Stimulated activated CD4-positive, alpha-beta T cell treated with anti-CD3 and anti-CD28 coated beads, Interleukin-1b, Interleukin-23, amount 100 ng/mL, for 48 hours (primary cell): Measurements from ENCODE around the gene IGFBP6.
A peak's percentile ranks its signal among the peaks of the same experiment; 100 is the strongest.
"Not testable (repeated sequence)": the region's sequence is repeated elsewhere in the genome, so short reads cannot be mapped to it uniquely, and the experiment has no call there.

Experiments used
- DNase-seq: peaks from one replicate; pipeline ENCODE4 v3.0.0-alpha.2; 2020

IGFBP6 gene

DNA sequence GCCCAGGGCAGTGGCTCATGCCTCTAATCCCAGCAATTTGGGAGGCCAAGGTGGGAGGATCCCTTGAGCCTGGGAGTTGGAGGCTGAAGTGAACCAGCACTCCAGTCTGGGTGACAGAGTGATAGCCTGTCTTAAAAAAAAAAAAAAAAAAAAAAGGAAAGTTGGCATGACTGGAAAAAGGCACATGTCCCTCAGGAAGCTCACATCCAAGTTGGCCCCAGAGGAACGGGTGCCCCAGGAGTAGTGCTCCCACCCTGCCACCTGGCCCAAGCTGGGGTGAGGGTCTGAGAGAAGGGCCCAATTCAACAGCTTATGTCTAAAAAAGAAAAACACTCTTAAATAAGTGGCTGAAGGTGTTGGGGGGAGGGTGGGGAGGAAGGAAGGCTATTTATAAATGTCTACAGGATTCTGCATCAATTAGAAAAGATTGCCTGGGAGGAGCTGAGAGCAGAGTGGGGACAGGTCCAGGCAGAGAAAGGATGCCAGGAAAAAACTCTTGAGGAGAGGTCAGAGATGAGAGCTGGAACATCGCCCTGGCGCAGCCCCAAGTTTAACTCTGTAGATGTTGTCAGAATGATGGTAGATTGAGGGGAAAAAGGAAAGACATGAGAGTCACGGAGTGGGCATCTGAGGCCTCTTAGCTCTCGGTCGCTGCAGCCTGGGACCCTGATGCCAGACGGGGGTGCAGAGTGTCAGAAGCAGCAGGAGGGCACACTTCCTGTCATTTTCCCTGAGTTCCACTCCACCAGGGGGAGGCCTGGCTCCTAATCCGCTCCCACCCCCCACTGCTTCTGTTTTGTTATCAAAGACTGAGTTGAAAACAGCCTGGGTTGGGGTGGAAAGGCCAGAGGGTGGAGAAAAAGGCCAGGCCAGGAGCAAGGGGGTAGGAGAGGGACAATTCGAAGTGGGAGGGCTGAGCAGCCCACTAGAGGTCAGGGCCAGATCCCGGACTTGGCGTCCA lies 25.6 kb upstream of the IGFBP6 start:
- DNase-seq = no peak

DNA sequence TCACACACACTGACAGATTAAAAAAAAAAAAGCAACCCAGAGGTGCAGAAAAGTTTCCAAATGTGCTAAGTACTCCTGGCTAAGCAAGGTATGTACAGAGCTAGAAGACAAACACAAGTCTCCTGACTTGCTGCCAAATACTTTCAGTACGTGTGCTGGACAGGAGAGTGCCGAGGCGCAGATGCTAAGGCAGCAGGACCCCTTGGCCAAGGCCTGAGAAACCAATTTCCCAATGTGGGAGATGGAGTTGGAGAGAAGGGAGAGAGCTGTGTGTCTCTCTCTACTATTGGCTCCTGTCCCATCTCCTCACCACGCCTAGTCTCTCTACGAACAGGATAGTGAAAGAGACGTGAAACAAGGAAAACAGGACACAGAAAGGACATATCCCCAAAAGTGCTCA lies 23.6 kb upstream of the IGFBP6 start:
- DNase-seq = no peak

DNA sequence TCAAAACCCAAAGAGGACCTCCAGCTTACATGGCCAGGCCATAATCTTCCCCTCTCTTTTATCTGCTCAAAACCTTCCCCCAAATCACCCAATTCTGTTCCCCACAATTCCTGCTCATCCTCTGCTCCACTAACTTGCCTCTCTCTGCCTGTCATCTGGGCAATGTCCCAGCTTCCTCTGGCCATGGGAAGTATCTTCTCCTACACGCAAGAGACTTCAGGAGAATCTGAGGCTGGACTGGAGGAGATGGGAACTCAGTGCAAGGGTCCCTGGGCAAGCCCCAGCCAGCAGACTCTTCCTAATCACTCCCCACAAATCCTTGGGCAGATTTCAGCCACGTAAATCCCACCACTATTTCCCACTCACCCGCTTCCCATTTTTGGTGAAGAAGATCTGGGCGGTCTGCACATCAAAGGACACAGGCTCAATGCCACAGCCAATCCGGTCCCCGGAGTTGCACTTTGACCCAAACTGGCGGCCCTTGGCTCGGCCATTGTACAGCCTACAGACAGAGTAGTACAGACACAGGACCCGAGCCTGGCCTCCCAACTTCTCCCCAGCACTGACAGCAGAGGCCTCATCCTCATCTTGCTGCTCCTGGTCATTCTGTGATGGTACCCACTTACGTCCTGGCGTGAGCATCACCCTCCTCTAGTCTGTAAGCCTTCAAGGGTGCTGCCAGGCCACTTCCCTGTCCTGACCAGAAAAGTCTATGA lies 23.0 kb upstream of the IGFBP6 start:
- no peak for DNase-seq

DNA sequence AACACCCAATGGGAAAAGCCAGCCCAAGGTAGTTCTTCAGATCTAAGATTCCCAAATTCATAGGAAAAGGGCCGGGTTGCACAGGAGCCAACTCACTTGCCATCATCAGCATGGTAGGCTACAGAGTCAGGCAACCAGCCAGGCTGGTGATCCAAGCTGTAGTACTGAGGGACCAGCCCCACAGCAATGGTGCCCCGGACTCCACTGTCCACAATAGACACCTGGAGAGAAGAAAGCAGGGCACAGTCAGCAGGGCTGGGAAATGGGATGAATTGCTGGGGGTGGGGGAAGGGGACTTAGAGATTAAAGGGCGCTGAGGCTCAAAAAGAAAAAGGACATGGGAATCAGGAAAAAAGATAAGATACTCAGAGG lies 22.5 kb upstream of the IGFBP6 start:
- no peak for DNase-seq

DNA sequence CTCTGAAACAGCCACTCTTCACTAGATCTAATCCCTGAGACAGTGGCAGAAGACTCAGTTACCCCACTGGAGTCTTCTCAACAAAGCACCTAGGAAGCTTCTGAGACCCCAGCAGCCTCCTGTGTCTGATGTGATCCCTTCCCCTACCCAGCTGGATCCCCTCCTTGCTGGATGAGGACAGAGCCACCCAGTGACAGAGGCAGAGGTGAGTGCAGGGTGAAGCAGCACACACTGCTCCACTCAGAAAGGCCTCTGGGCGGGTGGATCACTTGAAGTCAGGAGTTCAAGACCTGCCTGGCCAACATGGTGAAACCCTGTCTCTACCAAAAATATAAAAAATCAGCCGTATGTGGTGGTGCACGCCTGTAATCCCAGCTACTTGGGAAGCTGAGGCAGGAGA lies 21.0 kb upstream of the IGFBP6 start:
- no peak for DNase-seq

DNA sequence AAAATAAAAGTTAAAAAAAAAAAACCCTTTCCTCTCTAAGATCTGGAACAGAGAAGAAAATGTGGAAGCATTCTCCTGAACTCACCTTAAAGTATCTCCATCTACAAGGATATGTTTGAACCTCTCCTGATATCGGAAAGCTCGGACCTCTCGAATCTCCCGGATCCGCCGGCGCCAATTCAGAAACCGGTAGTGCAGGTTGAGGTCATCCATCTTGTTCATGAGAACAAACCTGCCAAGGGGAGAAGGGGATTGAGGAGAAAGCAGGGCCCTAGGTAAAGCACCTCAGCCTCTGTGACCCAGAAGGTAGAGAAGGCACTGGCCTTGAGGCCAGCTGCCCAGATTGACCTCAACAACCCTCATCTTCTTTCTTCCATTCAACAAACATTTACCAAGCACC lies 20.4 kb upstream of the IGFBP6 start:
- DNase-seq = no peak

DNA sequence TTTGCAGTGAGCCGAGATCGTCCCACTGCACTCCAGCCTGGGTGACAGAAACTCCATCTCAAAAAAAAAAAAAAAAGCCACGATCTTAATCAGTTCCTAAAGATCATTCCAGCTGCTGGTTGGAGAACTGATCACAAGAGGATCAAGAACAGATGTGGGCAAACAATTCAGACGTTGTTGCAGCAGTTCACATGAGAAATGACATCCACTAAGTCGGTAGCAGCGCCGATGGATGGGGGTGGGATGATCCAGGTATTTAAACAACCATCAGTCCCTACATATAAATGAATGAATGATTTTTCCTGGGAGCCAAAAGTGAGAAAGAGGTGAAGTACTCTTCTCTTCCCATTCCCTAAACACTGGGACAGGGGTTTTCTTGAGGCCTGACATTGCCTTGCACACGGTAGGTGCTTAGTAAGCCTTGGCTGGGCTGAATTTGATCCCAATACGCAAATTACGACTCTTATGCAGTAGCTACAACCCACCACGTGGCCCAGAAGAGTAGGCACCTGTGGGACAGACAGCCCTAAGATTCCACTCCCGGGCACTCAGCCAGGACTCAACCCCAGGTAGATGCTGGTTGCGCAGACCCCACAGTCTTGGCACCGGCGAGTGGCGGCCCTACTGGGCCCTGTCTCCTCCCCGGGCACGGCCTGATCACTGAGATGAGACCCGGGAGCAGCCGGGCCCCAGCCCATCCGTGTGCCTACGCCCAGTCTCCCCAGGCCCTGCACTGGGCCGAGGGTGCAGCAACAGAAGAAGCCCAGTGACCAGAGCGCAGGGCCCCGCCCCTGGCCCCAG lies 18.8 kb upstream of the IGFBP6 start:
- DNase-seq = peak; percentile 45

DNA sequence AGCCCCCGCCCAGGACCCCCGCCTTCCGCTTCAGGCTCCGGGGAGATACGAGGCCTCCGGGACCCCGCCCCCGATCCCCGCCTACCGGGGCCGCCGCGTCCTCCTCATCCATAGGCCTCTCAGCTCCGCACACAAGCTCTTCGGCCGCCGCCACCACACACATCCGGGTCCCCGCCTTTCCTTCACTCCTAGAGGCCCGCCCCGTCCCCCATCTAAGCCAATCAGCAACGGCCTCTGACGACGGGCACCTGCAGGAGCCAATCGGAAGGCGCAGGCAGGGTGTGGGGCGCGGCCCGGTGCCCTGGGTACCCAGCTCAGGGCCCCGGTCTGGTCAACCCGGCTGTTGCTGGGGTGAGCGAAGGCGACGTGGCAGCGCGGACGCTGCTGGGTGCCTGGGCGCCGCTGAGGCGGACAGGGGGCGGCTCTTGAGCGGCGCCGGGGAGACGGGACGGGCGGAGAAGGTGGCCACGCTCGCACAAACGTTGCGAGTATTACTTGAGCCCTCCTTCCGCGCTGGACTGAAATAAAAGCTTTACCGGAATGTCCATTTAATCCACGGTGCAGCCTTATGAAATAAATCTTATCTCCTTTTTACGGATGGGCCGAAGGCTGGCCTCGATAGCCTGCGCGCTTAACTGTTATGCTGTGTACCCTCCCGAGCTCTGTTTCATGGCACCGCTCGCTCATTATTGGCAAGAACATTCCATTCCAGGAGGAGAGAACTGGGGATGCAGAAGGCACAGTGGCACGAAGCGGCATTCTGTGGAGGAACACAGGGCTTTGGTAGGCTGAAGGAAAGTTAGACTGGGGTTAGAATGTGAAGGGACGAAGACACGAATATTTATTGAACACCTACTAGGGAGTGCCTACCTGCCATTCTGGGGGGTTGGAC lies 18.0 kb upstream of the IGFBP6 start, which contains the start of gene SPRYD3:
TSS of gene SPRYD3 (minus strand) at position 165 of the 892 bp plus-strand sequence. CDS start at position 108, 57 bp downstream.
- DNase-seq = peak; percentile 97

DNA sequence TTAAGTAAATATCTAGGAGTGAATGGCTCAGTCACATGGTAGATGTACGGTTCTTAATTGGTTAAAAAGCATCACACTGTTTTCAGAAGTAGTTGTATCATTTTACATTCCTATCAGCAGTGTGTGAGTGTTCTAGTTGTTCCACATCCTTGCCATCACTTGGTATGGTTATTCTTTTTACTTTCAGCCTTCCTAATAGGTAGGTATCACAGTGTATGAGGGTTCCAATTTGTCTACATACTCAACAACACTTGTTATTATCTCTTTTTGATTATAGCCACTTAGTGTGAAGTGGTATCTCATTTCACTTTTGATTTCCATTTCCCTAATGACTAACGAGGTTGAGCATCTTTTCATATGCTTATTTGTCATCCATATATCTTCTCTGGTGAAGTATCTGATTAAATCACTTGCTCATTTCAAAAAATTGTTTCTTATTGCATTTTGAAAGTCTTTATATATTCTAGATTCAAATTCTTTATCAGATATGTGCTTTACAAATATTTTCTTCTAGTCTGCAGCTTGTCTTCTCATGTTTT lies 14.8 kb upstream of the IGFBP6 start:
- no peak for DNase-seq

DNA sequence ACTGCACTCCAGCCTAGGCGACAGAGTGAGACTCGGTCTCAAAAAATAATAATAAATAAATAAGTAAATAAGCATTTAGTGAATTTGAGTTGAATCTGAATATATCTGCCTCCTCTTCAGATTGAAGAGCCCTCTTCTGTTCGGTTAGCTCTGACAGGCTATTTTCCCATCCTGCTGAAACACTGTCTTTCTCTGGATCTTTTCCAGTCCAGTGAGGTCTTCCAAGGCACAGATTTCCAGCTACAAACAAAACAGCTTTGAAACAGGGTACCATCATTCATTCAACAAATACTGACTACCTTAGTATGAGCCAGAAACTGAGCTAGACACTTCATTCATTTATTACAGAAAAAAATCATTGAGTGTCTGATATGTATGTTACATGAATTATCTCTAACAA lies 11.1 kb upstream of the IGFBP6 start:
- DNase-seq = no peak

DNA sequence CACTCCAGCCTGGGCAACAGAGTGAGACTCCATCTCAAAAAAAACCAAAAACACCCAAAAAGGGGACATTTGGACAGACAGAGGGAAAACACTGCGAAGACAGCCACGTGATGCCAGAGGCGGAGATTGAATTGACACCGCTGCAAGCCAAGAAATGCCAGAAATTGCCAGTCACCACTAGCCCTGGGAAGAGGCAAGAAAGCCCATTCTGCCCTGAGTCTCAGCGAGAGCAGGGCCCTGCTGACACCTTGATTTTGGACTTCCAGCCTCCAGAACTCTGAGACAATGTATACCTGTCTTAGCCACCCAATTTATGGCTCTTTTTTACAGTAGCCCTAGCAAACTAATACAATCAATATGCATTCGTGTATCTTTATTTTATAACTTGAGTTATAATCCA lies 7.4 kb upstream of the IGFBP6 start:
- no peak for DNase-seq

DNA sequence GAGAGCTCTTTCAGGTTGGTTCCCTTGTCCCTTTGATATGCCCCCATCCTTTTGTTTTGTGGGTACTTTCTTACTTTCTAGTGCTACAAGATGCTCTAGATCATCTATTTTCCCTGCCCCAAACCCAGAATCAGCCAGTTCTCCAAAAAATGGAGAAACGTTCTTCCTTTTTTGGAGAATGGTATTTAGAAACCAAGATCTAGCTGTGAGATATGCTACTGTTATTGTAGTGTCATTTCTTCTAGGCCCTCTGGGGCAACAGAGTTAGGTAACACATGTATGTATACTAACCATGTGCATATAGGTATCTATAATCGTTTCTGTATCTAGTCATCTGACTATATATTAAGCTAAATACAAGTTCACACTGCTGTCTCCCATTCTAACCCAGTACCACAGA lies 6.9 kb upstream of the IGFBP6 start:
- no peak for DNase-seq

DNA sequence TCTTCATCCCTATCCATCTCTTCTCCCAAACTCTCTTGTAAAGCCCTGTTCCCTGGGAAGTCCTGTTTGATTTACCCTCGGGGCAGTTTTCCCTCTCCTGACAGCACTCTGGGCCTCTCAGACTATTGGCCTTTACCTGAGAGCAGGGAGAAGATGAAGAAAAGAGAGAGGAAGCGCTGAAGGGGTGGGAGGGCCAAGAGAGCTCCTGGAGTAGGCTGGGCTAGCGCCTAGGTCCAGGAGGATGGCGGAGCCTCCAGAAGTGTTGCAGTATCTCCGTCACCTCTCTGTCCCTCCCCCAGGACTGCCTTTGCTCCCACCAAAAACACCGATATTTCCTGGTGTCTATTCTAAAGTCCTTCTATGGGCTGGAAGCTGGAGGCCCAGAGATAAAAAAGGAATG lies 5.7 kb upstream of the IGFBP6 start:
- no peak for DNase-seq

DNA sequence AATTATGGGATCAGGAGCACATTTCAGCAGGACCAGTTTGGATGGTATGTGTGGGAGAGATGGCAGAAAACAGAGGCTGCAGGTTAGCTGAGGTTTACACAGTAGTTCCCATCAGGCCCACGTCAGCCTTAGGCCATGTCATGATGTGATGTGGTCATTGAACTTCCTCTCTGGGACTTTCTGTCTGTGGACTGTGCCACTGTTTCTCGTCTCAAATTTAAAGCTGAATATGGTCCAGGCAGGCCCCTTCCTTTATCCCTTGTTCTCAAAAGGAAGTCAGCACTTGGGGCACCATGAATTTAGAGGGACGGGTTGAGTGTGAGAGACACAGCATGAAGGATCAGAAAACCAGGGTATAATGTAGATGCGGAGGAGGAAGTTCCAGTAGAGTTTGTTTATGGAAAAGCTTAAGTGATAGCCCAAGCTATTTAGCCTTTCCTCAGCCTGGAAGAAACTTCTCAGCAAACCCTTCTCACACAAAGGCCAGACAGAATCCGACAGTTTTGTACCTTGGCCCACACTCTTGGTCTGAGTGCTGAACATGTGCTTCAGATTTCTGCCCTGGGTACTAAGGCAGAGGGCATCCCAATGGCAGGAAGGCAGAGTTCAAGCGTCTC lies 3.6 kb upstream of the IGFBP6 start:
- DNase-seq = no peak

DNA sequence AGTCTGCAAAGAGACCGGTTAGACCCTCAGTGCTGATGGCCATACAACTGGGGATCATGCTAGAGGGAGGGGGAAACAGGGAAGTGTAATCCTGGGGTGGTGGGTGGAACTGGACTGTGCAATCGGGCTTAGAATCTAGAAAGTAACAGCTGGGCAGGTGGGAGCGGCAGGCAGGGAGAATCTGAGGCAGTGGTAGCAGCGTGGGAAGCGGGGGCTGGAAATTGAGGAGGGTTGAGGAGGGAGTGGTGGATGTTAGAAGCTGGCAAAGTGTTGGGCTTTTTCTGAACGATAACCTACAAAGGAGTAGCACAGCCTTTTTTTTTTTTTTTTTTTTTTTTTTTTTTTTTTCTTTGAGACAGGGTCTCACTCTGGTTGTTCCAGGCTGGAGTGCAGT lies 3.1 kb upstream of the IGFBP6 start:
- DNase-seq = no peak

DNA sequence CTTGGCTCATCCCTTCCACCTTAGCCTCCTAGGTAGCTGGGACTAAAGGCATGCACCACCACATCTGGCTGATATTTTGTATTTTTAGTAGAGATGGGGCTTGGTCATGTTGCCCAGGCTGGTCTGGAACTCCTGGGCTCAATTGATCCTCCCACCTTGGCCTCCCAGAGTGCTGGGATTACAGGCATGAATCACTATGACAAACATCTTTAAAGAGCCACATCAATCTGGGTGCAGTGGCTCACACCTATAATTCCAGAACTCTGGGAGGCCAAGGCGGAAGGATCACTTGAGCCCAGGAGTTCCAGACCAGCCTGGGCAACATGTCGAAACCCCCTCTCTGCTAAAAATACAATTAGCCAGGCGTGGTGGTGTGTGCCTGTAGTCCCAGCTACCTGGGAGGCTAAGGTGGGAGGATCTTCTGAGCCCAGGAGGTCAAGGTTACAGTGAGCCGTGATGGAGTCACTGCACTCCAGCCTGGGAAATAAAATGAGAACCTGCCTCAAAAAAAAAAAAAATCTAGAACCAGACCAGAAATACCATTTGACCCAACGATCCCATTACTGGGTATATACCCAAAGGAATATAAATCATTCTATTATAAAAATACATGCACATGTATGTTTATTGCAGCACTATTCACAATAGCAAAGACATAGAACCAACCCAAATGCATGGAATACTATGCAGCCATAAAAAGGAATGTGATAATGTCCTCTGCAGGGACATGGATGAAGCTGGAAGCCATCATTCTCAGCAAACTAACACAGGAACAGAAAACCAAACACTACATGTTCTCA lies 2.5 kb upstream of the IGFBP6 start:
- DNase-seq = not testable (repeated sequence)

DNA sequence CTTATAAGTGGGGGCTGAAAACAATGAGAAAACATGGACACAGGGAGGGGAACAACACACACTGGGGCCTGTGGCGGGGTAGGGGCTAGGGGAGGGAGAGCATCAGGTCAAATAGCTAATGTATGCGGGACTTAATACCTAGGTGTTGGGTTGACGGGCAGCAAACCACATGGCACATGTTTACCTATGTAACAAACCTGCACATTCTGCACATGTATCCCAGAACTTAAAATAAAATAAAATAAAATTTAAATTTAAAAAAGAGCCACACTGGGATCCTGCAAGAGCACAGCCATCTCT lies 1.9 kb upstream of the IGFBP6 start:
- not testable (repeated sequence) for DNase-seq

DNA sequence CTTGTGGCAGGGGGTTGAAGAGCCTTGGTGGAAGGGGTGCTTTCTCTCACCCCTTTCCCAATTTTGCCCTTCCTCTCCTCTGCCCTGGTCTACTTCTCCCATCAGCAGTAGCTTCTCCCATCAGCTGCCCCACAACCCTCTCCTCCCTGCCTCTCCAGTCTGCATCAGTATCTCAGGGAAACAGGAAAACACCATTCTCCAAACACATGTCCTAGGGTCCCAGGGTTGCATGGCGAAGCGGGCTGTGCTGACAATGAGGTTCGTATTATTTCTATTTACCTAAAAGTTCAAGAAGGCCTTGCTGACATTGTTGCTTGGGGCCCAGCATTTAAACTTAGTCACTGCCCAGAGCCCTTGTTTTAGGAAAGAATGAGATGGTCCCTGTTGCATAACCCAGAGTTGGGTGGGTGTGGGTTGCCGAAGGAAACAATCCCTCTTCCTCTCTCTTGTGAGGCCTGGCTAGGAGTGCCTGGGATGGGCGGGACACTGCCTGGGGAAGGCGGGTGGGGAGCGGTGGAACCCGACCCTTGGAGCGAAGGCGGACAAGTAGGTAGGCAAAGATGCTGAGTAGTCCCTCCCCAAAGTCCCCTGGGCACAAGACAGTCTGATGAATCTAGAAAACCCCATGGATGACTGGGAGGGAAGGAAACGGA lies 1.3 kb upstream of the IGFBP6 start:
- DNase-seq = no peak

DNA sequence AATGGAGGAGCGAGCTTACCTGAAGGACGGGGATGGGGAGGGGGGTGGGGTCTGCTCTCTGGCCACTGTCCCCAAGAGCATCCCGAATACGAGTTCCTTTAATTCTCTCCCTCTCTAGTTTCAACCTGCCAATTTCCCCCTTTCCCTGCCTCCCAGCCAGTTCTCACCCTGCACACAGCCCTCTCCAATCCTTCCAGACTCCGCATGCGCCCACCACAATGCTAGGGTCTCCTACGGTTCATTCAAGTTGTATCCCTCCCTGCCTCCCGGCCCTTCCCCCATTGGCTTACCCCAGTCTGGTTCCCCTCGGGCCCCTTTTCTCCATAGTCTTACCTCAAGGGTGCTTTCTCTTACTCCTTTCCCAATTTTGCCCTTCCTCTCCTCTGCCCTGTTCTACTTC lies 708 bp upstream of the IGFBP6 start:
- no peak for DNase-seq

DNA sequence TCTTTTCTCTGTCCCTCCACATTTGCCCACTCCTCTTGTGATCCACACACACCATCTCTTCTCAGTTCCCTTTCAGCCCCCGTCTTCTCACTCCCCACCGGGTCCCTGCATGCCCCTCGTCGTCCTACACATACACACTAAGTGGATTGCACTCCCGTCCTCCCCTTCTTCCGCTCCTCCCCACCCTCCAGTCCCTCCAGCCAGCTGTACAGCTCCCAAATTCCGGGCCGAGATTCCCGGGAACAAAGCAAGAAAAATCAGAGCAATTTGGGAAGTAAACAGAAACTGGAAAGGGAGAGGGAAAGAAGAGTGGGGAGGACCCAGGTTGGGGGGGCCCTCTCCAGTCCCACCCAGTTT lies 282 bp upstream of the IGFBP6 start:
- no peak for DNase-seq
